GM12878 (cell line): ENCODE measurements around the gene MBD6.

Source experiments
- DPF2 ChIP-seq: fragments of 450-650 bp; IDR thresholded peaks from 2 replicates; pipeline ENCODE4 v1.6.1; 2017; ENCODE audit warnings: mild to moderate bottlenecking
- EZH2 ChIP-seq: IDR thresholded peaks from 2 replicates; pipeline ENCODE4 v1.6.1; 2012; ENCODE audit warnings: low read depth, mild to moderate bottlenecking, control low read depth, inconsistent platforms, low read length, borderline replicate concordance; ENCODE audit not compliant: control insufficient read depth
- PAX5 ChIP-seq: IDR thresholded peaks from 2 replicates; pipeline ENCODE4 v1.6.1; 2011; ENCODE audit warnings: low read depth, low read length, borderline replicate concordance
- POLR2A ChIP-seq: IDR thresholded peaks from 2 replicates; pipeline ENCODE4 v1.6.1; 2011; ENCODE audit warnings: low read depth, mild to moderate bottlenecking, low read length
- SRF ChIP-seq, 2 experiments: IDR thresholded peaks; 2 replicates each; pipeline ENCODE4 v1.6.1; 2011; ENCODE audit warnings: low read depth in 2 of 2, low read length in 2 of 2, mild to moderate bottlenecking in 1 of 2, moderate library complexity in 1 of 2
- ZZZ3 ChIP-seq: IDR thresholded peaks from 2 replicates; pipeline ENCODE4 v1.6.1; 2011; ENCODE audit warnings: low read depth; ENCODE audit not compliant: control insufficient read depth, insufficient read length
- TF ChIP-seq, protein P1 (sequence below): IDR thresholded peaks from 2 replicates; pipeline ENCODE4 v1.6.1; 2012; ENCODE audit warnings: low read depth, low read length, improper control_type of control experiment
- TF ChIP-seq, protein P2 (sequence below): IDR thresholded peaks from 2 replicates; pipeline ENCODE4 v1.6.1; 2012; ENCODE audit warnings: low read length, inconsistent platforms
- TF ChIP-seq, protein P3 (sequence below): IDR thresholded peaks from 2 replicates; pipeline ENCODE4 v1.6.1; 2011; ENCODE audit warnings: mild to moderate bottlenecking, low read depth, low read length, moderate library complexity; ENCODE audit not compliant: insufficient replicate concordance
- TF ChIP-seq, protein P4 (sequence below), 3 experiments: IDR thresholded peaks in 2 of 3; conservative IDR thresholded peaks in 1 of 3; 2 replicates each; pipeline ENCODE4 v1.5.1; 2011; ENCODE audit warnings: low read depth in 3 of 3, low read length in 3 of 3, mild to moderate bottlenecking in 3 of 3, control low read depth in 2 of 3, moderate library complexity in 2 of 3, inconsistent platforms in 1 of 3, mixed read lengths in 1 of 3; ENCODE audit not compliant: control insufficient read depth in 2 of 3, insufficient read depth in 1 of 3; ENCODE audit errors: extremely low read depth in 1 of 3

DNA sequence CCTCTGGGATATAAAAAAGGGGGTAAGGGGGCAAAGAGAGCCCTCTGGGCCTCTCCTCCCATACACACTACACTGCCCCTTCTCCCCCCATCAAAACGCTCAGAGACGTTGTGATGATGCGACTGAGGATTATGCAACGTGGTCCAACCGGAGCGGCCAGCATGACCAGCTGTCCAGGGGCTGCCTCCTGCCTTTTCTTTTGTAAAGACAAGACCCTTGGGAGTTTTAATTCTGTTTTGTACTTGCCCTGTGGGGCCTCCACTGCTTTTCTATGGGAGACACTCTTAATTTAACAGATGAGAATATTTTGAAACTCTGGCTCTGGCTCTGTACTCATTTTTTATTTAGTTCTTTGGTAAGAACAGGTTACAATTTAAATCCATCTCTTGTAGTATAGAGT is 7.2 kb downstream of the MBD6 start:
- TF ChIP-seq, protein P1, sequence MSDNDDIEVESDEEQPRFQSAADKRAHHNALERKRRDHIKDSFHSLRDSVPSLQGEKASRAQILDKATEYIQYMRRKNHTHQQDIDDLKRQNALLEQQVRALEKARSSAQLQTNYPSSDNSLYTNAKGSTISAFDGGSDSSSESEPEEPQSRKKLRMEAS, result no peak
- TF ChIP-seq, protein P2, sequence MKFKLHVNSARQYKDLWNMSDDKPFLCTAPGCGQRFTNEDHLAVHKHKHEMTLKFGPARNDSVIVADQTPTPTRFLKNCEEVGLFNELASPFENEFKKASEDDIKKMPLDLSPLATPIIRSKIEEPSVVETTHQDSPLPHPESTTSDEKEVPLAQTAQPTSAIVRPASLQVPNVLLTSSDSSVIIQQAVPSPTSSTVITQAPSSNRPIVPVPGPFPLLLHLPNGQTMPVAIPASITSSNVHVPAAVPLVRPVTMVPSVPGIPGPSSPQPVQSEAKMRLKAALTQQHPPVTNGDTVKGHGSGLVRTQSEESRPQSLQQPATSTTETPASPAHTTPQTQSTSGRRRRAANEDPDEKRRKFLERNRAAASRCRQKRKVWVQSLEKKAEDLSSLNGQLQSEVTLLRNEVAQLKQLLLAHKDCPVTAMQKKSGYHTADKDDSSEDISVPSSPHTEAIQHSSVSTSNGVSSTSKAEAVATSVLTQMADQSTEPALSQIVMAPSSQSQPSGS, result no peak
- no peak for TF ChIP-seq EZH2
- no peak for TF ChIP-seq SRF (IDR thresholded peaks at IDR 0.05; ENCODE audit: low read depth in 2 of 2, low read length in 2 of 2)
- TF ChIP-seq, protein P3, sequence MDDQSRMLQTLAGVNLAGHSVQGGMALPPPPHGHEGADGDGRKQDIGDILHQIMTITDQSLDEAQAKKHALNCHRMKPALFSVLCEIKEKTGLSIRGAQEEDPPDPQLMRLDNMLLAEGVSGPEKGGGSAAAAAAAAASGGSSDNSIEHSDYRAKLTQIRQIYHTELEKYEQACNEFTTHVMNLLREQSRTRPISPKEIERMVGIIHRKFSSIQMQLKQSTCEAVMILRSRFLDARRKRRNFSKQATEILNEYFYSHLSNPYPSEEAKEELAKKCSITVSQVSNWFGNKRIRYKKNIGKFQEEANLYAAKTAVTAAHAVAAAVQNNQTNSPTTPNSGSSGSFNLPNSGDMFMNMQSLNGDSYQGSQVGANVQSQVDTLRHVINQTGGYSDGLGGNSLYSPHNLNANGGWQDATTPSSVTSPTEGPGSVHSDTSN, result no peak
- TF ChIP-seq, protein P4, sequence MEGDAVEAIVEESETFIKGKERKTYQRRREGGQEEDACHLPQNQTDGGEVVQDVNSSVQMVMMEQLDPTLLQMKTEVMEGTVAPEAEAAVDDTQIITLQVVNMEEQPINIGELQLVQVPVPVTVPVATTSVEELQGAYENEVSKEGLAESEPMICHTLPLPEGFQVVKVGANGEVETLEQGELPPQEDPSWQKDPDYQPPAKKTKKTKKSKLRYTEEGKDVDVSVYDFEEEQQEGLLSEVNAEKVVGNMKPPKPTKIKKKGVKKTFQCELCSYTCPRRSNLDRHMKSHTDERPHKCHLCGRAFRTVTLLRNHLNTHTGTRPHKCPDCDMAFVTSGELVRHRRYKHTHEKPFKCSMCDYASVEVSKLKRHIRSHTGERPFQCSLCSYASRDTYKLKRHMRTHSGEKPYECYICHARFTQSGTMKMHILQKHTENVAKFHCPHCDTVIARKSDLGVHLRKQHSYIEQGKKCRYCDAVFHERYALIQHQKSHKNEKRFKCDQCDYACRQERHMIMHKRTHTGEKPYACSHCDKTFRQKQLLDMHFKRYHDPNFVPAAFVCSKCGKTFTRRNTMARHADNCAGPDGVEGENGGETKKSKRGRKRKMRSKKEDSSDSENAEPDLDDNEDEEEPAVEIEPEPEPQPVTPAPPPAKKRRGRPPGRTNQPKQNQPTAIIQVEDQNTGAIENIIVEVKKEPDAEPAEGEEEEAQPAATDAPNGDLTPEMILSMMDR (IDR thresholded peaks at IDR 0.05 in 2 of 3, conservative IDR thresholded peaks at IDR 0.05 in 1 of 3; ENCODE audit: control insufficient read depth in 2 of 3, extremely low read depth in 1 of 3, insufficient read depth in 1 of 3, low read depth in 3 of 3, low read length in 3 of 3), result no peak
- TF ChIP-seq POLR2A, result 0 out of 2 replicates have a peak, but pooled peaks have one; percentile 7
- TF ChIP-seq DPF2, result no peak
- TF ChIP-seq PAX5, result no peak
- no peak for TF ChIP-seq ZZZ3
